ENCODE measurements around the gene BCL2L11. TPM values are rescaled to one million over a fixed set of nuclear protein-coding genes. Genes with fewer than 3 reads are reported as not detected.

BCL2L11 gene
- total and polyA plus RNA-seq, 2 donors (not counting 3 experiments of a cell fraction or from before 2014, with no cell fraction given): 12.9 to 26.6 TPM

DNA sequence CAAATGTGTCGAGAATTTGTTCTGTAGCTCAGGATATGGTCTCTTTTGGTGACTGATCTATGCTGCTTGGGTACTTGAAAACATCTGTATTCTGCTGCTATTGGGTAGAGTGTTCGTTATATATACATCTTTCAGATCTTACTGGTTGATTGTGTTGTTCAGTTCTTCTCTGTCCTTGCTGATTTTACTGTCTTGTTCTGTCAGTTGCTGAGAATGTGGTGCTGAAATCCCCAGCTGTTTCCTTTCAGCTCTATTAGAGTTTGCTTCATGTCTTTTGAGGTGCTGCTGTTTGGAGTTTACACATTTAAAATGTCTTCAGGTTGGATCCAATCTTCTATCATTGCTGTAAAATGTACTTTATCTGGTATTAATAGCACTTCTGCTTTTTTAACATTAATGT lies 12.9 kb downstream of the BCL2L11 start:
- DNase-seq (ENCODE audit: low read depth, low spot score): no peak
- ChIA-PET CTCF (interaction anchor here (1.2 to 1.8 kb wide), 3 partner anchors 11 to 15 kb away, joined by 3 to 6 read pairs (median 6); no protein-coding TSS in a partner anchor), POLR2A (no interaction called here)
- FAIRE-seq: peak; percentile 40
- intact Hi-C loops (cut with micrococcal nuclease) (no loop called here), dilution Hi-C loops (cut with MboI; ENCODE audit: extremely low pct_ligation_motif_present, low sequenced_read_pairs) (no loop called here)
- H3K27me3 ChIP-seq (ENCODE audit: control insufficient read depth in 2 of 2, insufficient read depth in 2 of 2, low read length in 2 of 2): no peaks in the 10 kb centered on the region
- no peak overlapping the region for H3K27ac ChIP-seq (ENCODE audit: insufficient read depth, low read depth, low read length)
- peaks cover 0 to 23% of the 10 kb centered on the region in 2 experiments for H3K36me3 ChIP-seq (ENCODE audit: control insufficient read depth in 2 of 2, extremely low read depth in 1 of 2, insufficient read depth in 2 of 2, low read length in 2 of 2)
- no peak overlapping the region for H3K9ac ChIP-seq (replicated peaks; ENCODE audit: extremely low read depth, insufficient read depth, low read length)
- no peak overlapping the region for H2AFZ ChIP-seq (ENCODE audit: low read depth, low read length)
- H3K4me2 ChIP-seq (ENCODE audit: insufficient read depth, low read length): no peak overlapping the region
- no peaks in the 10 kb centered on the region for H3K4me1 ChIP-seq (ENCODE audit: control insufficient read depth, extremely low read depth, insufficient read depth, low read length)
- TF ChIP-seq EZH2 (IDR thresholded peaks at IDR 0.05; ENCODE audit: borderline replicate concordance, low read depth, low read length, severe bottlenecking) (no peak), CTCF (IDR thresholded peaks at IDR 0.05; ENCODE audit: extremely low read depth in 1 of 2, insufficient read depth in 1 of 2, low read depth in 1 of 2, low read length in 2 of 2) (no peak), JUN (IDR thresholded peaks at IDR 0.05; ENCODE audit: borderline replicate concordance, insufficient read depth, insufficient read length, low read depth) (no peak), POLR2A (IDR thresholded peaks at IDR 0.05; ENCODE audit: low read depth, low read length) (no peak), FOS (IDR thresholded peaks at IDR 0.05; ENCODE audit: borderline replicate concordance, insufficient read depth, low read length) (no peak), GATA2 (IDR thresholded peaks at IDR 0.05; ENCODE audit: insufficient read depth, insufficient read length, low read depth, low read length) (no peak)
- H4K20me1 ChIP-seq (replicated peaks; ENCODE audit: control insufficient read depth, extremely low read depth, insufficient read depth, low read length): peaks cover 2% of the 10 kb centered on the region
- no peaks in the 10 kb centered on the region for H3K9me3 ChIP-seq (replicated peaks; ENCODE audit: control insufficient read depth, insufficient read depth, low read length)
- H3K4me3 ChIP-seq (replicated peaks in 1 of 3; ENCODE audit: insufficient read depth in 1 of 3, low read depth in 1 of 3, low read length in 3 of 3): no peak overlapping the region
- no peaks in the 10 kb centered on the region for H3K79me2 ChIP-seq (ENCODE audit: control insufficient read depth, insufficient read depth, low read length)
- no peaks in the 10 kb centered on the region for H3K9me1 ChIP-seq (replicated peaks; ENCODE audit: control insufficient read depth, extremely low read depth, insufficient read depth, low read length)
- no TSS peak for BruUV-seq (replicated peaks)

GRCh38 chr2:111134055-111134454 lies 13.3 kb downstream of the BCL2L11 start:
- dilution Hi-C loops (cut with MboI; ENCODE audit: extremely low pct_ligation_motif_present, low sequenced_read_pairs) (no loop called here), intact Hi-C loops (cut with micrococcal nuclease) (no loop called here)
- TF ChIP-seq POLR2A (IDR thresholded peaks at IDR 0.05; ENCODE audit: low read depth, low read length) (no peak), GATA2 (IDR thresholded peaks at IDR 0.05; ENCODE audit: insufficient read depth, insufficient read length, low read depth, low read length) (no peak), CTCF (IDR thresholded peaks at IDR 0.05; ENCODE audit: extremely low read depth in 1 of 2, insufficient read depth in 1 of 2, low read depth in 1 of 2, low read length in 2 of 2) (no peak), JUN (IDR thresholded peaks at IDR 0.05; ENCODE audit: borderline replicate concordance, insufficient read depth, insufficient read length, low read depth) (no peak), FOS (IDR thresholded peaks at IDR 0.05; ENCODE audit: borderline replicate concordance, insufficient read depth, low read length) (no peak), MYC (IDR thresholded peaks at IDR 0.05; ENCODE audit: low read depth, low read length) (no peak), POLR2AphosphoS5 (IDR thresholded peaks at IDR 0.05; ENCODE audit: insufficient read depth, low read depth, low read length) (no peak), EZH2 (IDR thresholded peaks at IDR 0.05; ENCODE audit: borderline replicate concordance, low read depth, low read length, severe bottlenecking) (no peak)
- TF ChIP-seq, protein P1, sequence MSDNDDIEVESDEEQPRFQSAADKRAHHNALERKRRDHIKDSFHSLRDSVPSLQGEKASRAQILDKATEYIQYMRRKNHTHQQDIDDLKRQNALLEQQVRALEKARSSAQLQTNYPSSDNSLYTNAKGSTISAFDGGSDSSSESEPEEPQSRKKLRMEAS (IDR thresholded peaks at IDR 0.05; ENCODE audit: insufficient read depth, insufficient read length): no peak
- Histone ChIP-seq H3K9ac (replicated peaks; ENCODE audit: extremely low read depth, insufficient read depth, low read length) (no peak overlapping the region), H3K9me1 (replicated peaks; ENCODE audit: control insufficient read depth, extremely low read depth, insufficient read depth, low read length) (no peaks in the 10 kb centered on the region), H3K4me3 (replicated peaks in 1 of 3; ENCODE audit: insufficient read depth in 1 of 3, low read depth in 1 of 3, low read length in 3 of 3) (no peak overlapping the region), H3K4me1 (ENCODE audit: control insufficient read depth, extremely low read depth, insufficient read depth, low read length) (no peaks in the 10 kb centered on the region), H3K4me2 (ENCODE audit: insufficient read depth, low read length) (no peak overlapping the region), H3K9me3 (replicated peaks; ENCODE audit: control insufficient read depth, insufficient read depth, low read length) (no peaks in the 10 kb centered on the region), H3K27me3 (ENCODE audit: control insufficient read depth in 2 of 2, insufficient read depth in 2 of 2, low read length in 2 of 2) (no peaks in the 10 kb centered on the region), H3K79me2 (ENCODE audit: control insufficient read depth, insufficient read depth, low read length) (no peaks in the 10 kb centered on the region), H3K27ac (ENCODE audit: insufficient read depth, low read depth, low read length) (no peak overlapping the region), H2AFZ (ENCODE audit: low read depth, low read length) (no peak overlapping the region), H3K36me3 (ENCODE audit: control insufficient read depth in 2 of 2, extremely low read depth in 1 of 2, insufficient read depth in 2 of 2, low read length in 2 of 2) (peaks cover 0 to 22% of the 10 kb centered on the region in 2 experiments), H4K20me1 (replicated peaks; ENCODE audit: control insufficient read depth, extremely low read depth, insufficient read depth, low read length) (peaks cover 2% of the 10 kb centered on the region)
- no TSS peak for BruUV-seq (replicated peaks)
- DNase-seq (ENCODE audit: low read depth, low spot score) (no peak), FAIRE-seq (no peak)
- POLR2A ChIA-PET: no interaction called here
- CTCF ChIA-PET: interaction anchor here (1.2 to 1.4 kb wide), 3 partner anchors 10 to 26 kb away, joined by 3 to 6 read pairs (median 3); no protein-coding TSS in a partner anchor
